GM12878 (cell line): ENCODE data around the gene RCC2. TPM values are rescaled to one million over a fixed set of nuclear protein-coding genes. Genes with fewer than 3 reads are reported as not detected.

ENCODE experiments used
- ATAC-seq: fragments of 200-7000 bp; cut with Tn5 transposase; 3 replicates; pipeline ENCODE4 v1.9.1; 2020; ENCODE audit warnings: mild to moderate bottlenecking, moderate library complexity
- BruUV-seq: library from RNA; stranded (reverse); fragments of 400-500 nt; replicated peaks from 2 replicates; lab custom pipeline; 2021; lab: Mats Ljungman, UMichigan
- CTCF ChIA-PET: fragments of 300-600 bp; sonication (Branson Sonifier 250); formaldehyde crosslinking; extraction: SDS; loops from one replicate; lab custom pipeline; 2021; ENCODE audit warnings: inconsistent platforms; lab: Yijun Ruan, JAX
- POLR2A ChIA-PET: fragments of 350-600 bp; formaldehyde crosslinking; extraction: SDS; loops from one replicate; lab custom pipeline; 2021; ENCODE audit warnings: inconsistent platforms; lab: Charles Lee
- RAD21 ChIA-PET: fragments of 300-600 bp; sonication (Branson Sonifier 250); formaldehyde crosslinking; loops from one replicate; lab custom pipeline; 2023; ENCODE audit warnings: antibody characterized with exemption; ENCODE audit not compliant: unreplicated experiment; lab: Charles Lee
- SMC1A ChIA-PET: fragments of 300-600 bp; sonication (Branson Sonifier 250); formaldehyde crosslinking; loops from one replicate; lab custom pipeline; 2023; ENCODE audit not compliant: unreplicated experiment, uncharacterized antibody; lab: Charles Lee
- DNase-seq: peaks from one replicate; pipeline ENCODE4 v3.0.0-alpha.2; 2011; ENCODE audit warnings: low read depth, low spot score
- FAIRE-seq: peaks from 3 replicates; lab custom pipeline; 2011; peaks lifted over from hg19 to GRCh38; lab: Jason Lieb, UNC
- H2AFZ ChIP-seq: 2 replicates; pipeline ENCODE4 v1.6.0; 2011; ENCODE audit warnings: low read depth, low read length, control low read depth; ENCODE audit not compliant: control insufficient read depth
- H3K27ac ChIP-seq: 2 replicates; pipeline ENCODE4 v1.5.1; 2011; ENCODE audit warnings: control low read depth; ENCODE audit not compliant: control insufficient read depth, insufficient read depth
- H3K27me3 ChIP-seq, 2 experiments: replicated peaks in 1 of 2; 2 replicates each; pipeline versions ENCODE4 v1.6.0 to v1.6.1; 2011; ENCODE audit warnings: low read length in 1 of 2; ENCODE audit not compliant: control insufficient read depth in 2 of 2, insufficient read depth in 2 of 2
- H3K36me3 ChIP-seq, 2 experiments: 2 replicates each; pipeline ENCODE4 v1.5.1; 2011; ENCODE audit warnings: low read length in 1 of 2; ENCODE audit not compliant: control insufficient read depth in 2 of 2, insufficient read depth in 2 of 2
- H3K4me1 ChIP-seq: 2 replicates; pipeline ENCODE4 v1.6.1; 2011; ENCODE audit warnings: mild to moderate bottlenecking, low read length, moderate library complexity, mixed read lengths; ENCODE audit not compliant: control insufficient read depth, insufficient read depth
- H3K4me2 ChIP-seq: 2 replicates; pipeline ENCODE4 v1.6.0; 2011; ENCODE audit warnings: control low read depth; ENCODE audit not compliant: control insufficient read depth, insufficient read depth
- H3K4me3 ChIP-seq: fragments of 200-600 bp; sonication (generic); 2 replicates; pipeline ENCODE4 v1.5.1; 2016
- H3K79me2 ChIP-seq: 2 replicates; pipeline ENCODE4 v1.6.0; 2011; ENCODE audit warnings: low read length; ENCODE audit not compliant: control insufficient read depth, insufficient read depth
- H3K9ac ChIP-seq: 2 replicates; pipeline ENCODE4 v1.8.0; 2011; ENCODE audit warnings: low read length, control low read depth, mixed read lengths; ENCODE audit not compliant: control insufficient read depth, insufficient read depth
- H3K9me3 ChIP-seq: replicated peaks from 3 replicates; pipeline ENCODE4 v1.5.1; 2011; ENCODE audit warnings: mild to moderate bottlenecking, low read length; ENCODE audit not compliant: control insufficient read depth, insufficient read depth
- H4K20me1 ChIP-seq: 2 replicates; pipeline ENCODE4 v1.6.0; 2011; ENCODE audit not compliant: control insufficient read depth, insufficient read depth
- ESRRA ChIP-seq: IDR thresholded peaks from 2 replicates; pipeline ENCODE4 v1.6.1; 2012; ENCODE audit warnings: mild to moderate bottlenecking, low read length, improper control_type of control experiment
- KLF5 ChIP-seq: fragments of 450-650 bp; IDR thresholded peaks from 2 replicates; pipeline ENCODE4 v1.6.1; 2014; ENCODE audit warnings: mild to moderate bottlenecking; ENCODE audit not compliant: partially characterized antibody
- LARP7 ChIP-seq: fragments of 450-650 bp; IDR thresholded peaks from 2 replicates; pipeline ENCODE4 v1.6.1; 2017; ENCODE audit warnings: mild to moderate bottlenecking
- MEF2A ChIP-seq: IDR thresholded peaks from 2 replicates; pipeline ENCODE4 v1.6.1; 2011; ENCODE audit warnings: low read depth, mild to moderate bottlenecking, low read length, moderate library complexity; ENCODE audit not compliant: insufficient read depth
- MYC ChIP-seq: IDR thresholded peaks from 2 replicates; pipeline ENCODE4 v1.6.1; 2011; ENCODE audit warnings: mild to moderate bottlenecking, low read length, moderate library complexity, inconsistent platforms; ENCODE audit not compliant: insufficient read depth, insufficient replicate concordance, insufficient read length, severe bottlenecking
- NRF1 ChIP-seq: conservative IDR thresholded peaks from 2 replicates; pipeline ENCODE4 v1.6.1; 2011; ENCODE audit warnings: mild to moderate bottlenecking, low read depth, low read length, improper control_type of control experiment
- PAX8 ChIP-seq: fragments of 450-650 bp; IDR thresholded peaks from 2 replicates; pipeline ENCODE4 v1.6.1; 2017; ENCODE audit warnings: mild to moderate bottlenecking, moderate library complexity
- PML ChIP-seq: IDR thresholded peaks from 2 replicates; pipeline ENCODE4 v1.6.1; 2012; ENCODE audit warnings: low read length, inconsistent platforms
- RAD51 ChIP-seq: fragments of 450-650 bp; IDR thresholded peaks from 2 replicates; pipeline ENCODE4 v1.6.1; 2016; ENCODE audit warnings: moderate library complexity, mild to moderate bottlenecking, inconsistent platforms
- STAT1 ChIP-seq: fragments of 450-650 bp; conservative IDR thresholded peaks from 2 replicates; pipeline ENCODE4 v1.6.1; 2014; ENCODE audit warnings: antibody characterized with exemption, mild to moderate bottlenecking
- TAF1 ChIP-seq: IDR thresholded peaks from 2 replicates; pipeline ENCODE4 v1.6.1; 2011; ENCODE audit warnings: mild to moderate bottlenecking, low read depth, low read length, borderline replicate concordance
- TCF3 ChIP-seq: IDR thresholded peaks from 2 replicates; pipeline ENCODE4 v1.6.1; 2012; ENCODE audit warnings: low read depth, mild to moderate bottlenecking, low read length, borderline replicate concordance; ENCODE audit not compliant: insufficient read depth
- ZNF274 ChIP-seq: IDR thresholded peaks from one replicate; pipeline ENCODE4 v1.8.0; 2011; ENCODE audit not compliant: insufficient read length, insufficient read depth
- ZNF622 ChIP-seq: fragments of 450-650 bp; IDR thresholded peaks from 2 replicates; pipeline ENCODE4 v1.6.1; 2017; ENCODE audit warnings: mild to moderate bottlenecking, inconsistent platforms
- WGBS: methylation state at CpG from one replicate; pipeline ENCODE4 v1.1.6; 2016; ENCODE audit warnings: low lambda C conversion rate; ENCODE audit not compliant: insufficient replicate concordance, insufficient coverage; ENCODE audit errors: missing lambda C conversion rate; 5-methylcytosine and 5-hydroxymethylcytosine counted together
- in situ Hi-C: fragments of 300-500 bp; cut with MboI; formaldehyde crosslinking; loops from 9 replicates; pipeline ENCODE4 v1.14.3; 2018; ENCODE audit warnings: mixed read lengths
- intact Hi-C: fragments of 100-400 bp; cut with micrococcal nuclease; formaldehyde crosslinking; loops from one replicate; pipeline ENCODE4 v1.14.2; 2022; ENCODE audit not compliant: unreplicated experiment
- polyA plus RNA-seq, 11 experiments: library from polyadenylated mRNA; depleted of rRNA in 4 of 11; unstranded in 6 of 11; stranded (reverse) in 5 of 11; fragments of >200 nt; fragmentation: Nextera tagmentation in 4 of 11; fragmentation: Illumina TruSeq in 1 of 11; extraction: Ambion mirVana in 4 of 11; extraction: Trizol in 1 of 11; gene quantifications; 1 replicate in 1 of 11; 2 replicates in 10 of 11; pipeline versions ENCODE4 v1.2.1 to v1.2.3, GENCODE V29; 2011 to 2016; ENCODE audit warnings: inconsistent platforms in 2 of 11, missing spikeins in 2 of 11, low read depth in 1 of 11
- total RNA-seq, 4 experiments: library from RNA; depleted of rRNA in 3 of 4; stranded (reverse); fragments of >200 nt in 3 of 4; fragmentation: Illumina TruSeq in 1 of 4; extraction: Trizol in 1 of 4; gene quantifications; 2 replicates each; pipeline versions ENCODE4 v1.2.1 to v1.2.3, GENCODE V29; 2013 to 2021
- TF ChIP-seq, protein P1 (sequence below): fragments of 450-650 bp; IDR thresholded peaks from 2 replicates; pipeline ENCODE4 v1.6.1; 2017; ENCODE audit warnings: mild to moderate bottlenecking, moderate library complexity
- TF ChIP-seq, protein P2 (sequence below), 3 experiments: IDR thresholded peaks in 2 of 3; conservative IDR thresholded peaks in 1 of 3; 2 replicates each; pipeline ENCODE4 v1.5.1; 2011; ENCODE audit warnings: low read depth in 3 of 3, low read length in 3 of 3, mild to moderate bottlenecking in 3 of 3, control low read depth in 2 of 3, moderate library complexity in 2 of 3, inconsistent platforms in 1 of 3, mixed read lengths in 1 of 3; ENCODE audit not compliant: control insufficient read depth in 2 of 3, insufficient read depth in 1 of 3; ENCODE audit errors: extremely low read depth in 1 of 3
- TF ChIP-seq, protein P3 (sequence below): IDR thresholded peaks from 2 replicates; pipeline ENCODE4 v1.6.1; 2012; ENCODE audit warnings: low read depth, low read length, improper control_type of control experiment
- TF ChIP-seq, protein P4 (sequence below): IDR thresholded peaks from 2 replicates; pipeline ENCODE4 v1.6.1; 2012; ENCODE audit warnings: low read depth, low read length, improper control_type of control experiment

The RCC2 gene
- total and polyA plus RNA-seq, 10 of the 15 experiments (the other 5 are each of a cell fraction or from before 2014, with no cell fraction given): 10.7 to 176 (median 85.5) TPM

DNA sequence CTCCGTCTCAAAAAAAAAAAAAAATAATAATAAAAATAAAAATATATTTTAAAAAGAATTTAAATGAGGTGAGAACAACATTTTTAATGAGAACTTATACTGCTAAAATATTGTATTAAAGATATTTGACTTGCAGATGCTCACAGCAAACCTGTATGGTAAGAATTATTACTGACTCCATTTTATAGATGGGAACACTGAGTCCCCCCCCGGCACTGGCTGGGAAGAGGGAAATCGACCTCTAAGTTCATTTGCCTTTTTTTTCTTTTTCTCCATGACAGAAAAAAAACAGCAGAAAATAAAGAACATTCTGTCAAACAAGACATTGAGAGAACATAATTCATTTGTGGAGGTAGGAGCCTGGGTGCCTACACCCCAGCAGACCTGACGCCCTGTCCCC lies 80.9 kb downstream of the RCC2 start:
- in situ Hi-C loops (no loop called here), intact Hi-C loops (no loop called here)
- H3K79me2 ChIP-seq: no peaks in the 10 kb centered on the region
- ChIA-PET POLR2A (no interaction called here), CTCF (interaction anchor here (0.6 kb wide), 1 partner anchor 635 kb away, joined by 3 read pairs; no protein-coding TSS in a partner anchor), RAD21 (no interaction called here), SMC1A (no interaction called here)
- H3K9me3 ChIP-seq: no peaks in the 10 kb centered on the region
- 59% methylated on average over 3 of the region's 4 CpGs for WGBS
- no TSS peak for BruUV-seq
- H4K20me1 ChIP-seq: no peaks in the 10 kb centered on the region
- no peak overlapping the region for H3K27ac ChIP-seq
- no peak for ATAC-seq
- H3K27me3 ChIP-seq: no peaks in the 10 kb centered on the region; a peak in 1 of 4 replicates
- FAIRE-seq: no peak
- H3K4me2 ChIP-seq: no peak overlapping the region
- H2AFZ ChIP-seq: no peak overlapping the region
- DNase-seq: no peak
- H3K36me3 ChIP-seq: no peaks in the 10 kb centered on the region
- TF ChIP-seq TAF1: no peak
- no peak for TF ChIP-seq ZNF622
- no peak for TF ChIP-seq LARP7
- TF ChIP-seq, protein P1, sequence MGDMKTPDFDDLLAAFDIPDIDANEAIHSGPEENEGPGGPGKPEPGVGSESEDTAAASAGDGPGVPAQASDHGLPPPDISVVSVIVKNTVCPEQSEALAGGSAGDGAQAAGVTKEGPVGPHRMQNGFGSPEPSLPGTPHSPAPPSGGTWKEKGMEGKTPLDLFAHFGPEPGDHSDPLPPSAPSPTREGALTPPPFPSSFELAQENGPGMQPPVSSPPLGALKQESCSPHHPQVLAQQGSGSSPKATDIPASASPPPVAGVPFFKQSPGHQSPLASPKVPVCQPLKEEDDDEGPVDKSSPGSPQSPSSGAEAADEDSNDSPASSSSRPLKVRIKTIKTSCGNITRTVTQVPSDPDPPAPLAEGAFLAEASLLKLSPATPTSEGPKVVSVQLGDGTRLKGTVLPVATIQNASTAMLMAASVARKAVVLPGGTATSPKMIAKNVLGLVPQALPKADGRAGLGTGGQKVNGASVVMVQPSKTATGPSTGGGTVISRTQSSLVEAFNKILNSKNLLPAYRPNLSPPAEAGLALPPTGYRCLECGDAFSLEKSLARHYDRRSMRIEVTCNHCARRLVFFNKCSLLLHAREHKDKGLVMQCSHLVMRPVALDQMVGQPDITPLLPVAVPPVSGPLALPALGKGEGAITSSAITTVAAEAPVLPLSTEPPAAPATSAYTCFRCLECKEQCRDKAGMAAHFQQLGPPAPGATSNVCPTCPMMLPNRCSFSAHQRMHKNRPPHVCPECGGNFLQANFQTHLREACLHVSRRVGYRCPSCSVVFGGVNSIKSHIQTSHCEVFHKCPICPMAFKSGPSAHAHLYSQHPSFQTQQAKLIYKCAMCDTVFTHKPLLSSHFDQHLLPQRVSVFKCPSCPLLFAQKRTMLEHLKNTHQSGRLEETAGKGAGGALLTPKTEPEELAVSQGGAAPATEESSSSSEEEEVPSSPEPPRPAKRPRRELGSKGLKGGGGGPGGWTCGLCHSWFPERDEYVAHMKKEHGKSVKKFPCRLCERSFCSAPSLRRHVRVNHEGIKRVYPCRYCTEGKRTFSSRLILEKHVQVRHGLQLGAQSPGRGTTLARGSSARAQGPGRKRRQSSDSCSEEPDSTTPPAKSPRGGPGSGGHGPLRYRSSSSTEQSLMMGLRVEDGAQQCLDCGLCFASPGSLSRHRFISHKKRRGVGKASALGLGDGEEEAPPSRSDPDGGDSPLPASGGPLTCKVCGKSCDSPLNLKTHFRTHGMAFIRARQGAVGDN: no peak
- no peak for TF ChIP-seq KLF5
- TF ChIP-seq MYC: no peak
- TF ChIP-seq, protein P2, sequence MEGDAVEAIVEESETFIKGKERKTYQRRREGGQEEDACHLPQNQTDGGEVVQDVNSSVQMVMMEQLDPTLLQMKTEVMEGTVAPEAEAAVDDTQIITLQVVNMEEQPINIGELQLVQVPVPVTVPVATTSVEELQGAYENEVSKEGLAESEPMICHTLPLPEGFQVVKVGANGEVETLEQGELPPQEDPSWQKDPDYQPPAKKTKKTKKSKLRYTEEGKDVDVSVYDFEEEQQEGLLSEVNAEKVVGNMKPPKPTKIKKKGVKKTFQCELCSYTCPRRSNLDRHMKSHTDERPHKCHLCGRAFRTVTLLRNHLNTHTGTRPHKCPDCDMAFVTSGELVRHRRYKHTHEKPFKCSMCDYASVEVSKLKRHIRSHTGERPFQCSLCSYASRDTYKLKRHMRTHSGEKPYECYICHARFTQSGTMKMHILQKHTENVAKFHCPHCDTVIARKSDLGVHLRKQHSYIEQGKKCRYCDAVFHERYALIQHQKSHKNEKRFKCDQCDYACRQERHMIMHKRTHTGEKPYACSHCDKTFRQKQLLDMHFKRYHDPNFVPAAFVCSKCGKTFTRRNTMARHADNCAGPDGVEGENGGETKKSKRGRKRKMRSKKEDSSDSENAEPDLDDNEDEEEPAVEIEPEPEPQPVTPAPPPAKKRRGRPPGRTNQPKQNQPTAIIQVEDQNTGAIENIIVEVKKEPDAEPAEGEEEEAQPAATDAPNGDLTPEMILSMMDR (IDR thresholded peaks at IDR 0.05 in 2 of 3, conservative IDR thresholded peaks at IDR 0.05 in 1 of 3; ENCODE audit: control insufficient read depth in 2 of 3, extremely low read depth in 1 of 3, insufficient read depth in 1 of 3, low read depth in 3 of 3, low read length in 3 of 3): no peak
- no peak for TF ChIP-seq PAX8
- TF ChIP-seq ESRRA: no peak
- TF ChIP-seq PML: no peak
- TF ChIP-seq RAD51: no peak
- TF ChIP-seq, protein P3, sequence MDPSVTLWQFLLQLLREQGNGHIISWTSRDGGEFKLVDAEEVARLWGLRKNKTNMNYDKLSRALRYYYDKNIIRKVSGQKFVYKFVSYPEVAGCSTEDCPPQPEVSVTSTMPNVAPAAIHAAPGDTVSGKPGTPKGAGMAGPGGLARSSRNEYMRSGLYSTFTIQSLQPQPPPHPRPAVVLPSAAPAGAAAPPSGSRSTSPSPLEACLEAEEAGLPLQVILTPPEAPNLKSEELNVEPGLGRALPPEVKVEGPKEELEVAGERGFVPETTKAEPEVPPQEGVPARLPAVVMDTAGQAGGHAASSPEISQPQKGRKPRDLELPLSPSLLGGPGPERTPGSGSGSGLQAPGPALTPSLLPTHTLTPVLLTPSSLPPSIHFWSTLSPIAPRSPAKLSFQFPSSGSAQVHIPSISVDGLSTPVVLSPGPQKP: no peak
- TF ChIP-seq STAT1: no peak
- TF ChIP-seq NRF1: no peak
- no peak for TF ChIP-seq ZNF274
- no peak for TF ChIP-seq MEF2A
- TF ChIP-seq, protein P4, sequence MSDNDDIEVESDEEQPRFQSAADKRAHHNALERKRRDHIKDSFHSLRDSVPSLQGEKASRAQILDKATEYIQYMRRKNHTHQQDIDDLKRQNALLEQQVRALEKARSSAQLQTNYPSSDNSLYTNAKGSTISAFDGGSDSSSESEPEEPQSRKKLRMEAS: no peak
- TF ChIP-seq TCF3: no peak
- H3K4me3 ChIP-seq: no peak overlapping the region
- H3K4me1 ChIP-seq: no peaks in the 10 kb centered on the region
- no peak overlapping the region for H3K9ac ChIP-seq
